ENCODE data around the gene NOVA2. TPM values are rescaled to one million over a fixed set of nuclear protein-coding genes. Genes with fewer than 3 reads are reported as not detected.

NOVA2 gene
- total RNA-seq, 1 donor from 2014 or later = 11.3 TPM

DNA sequence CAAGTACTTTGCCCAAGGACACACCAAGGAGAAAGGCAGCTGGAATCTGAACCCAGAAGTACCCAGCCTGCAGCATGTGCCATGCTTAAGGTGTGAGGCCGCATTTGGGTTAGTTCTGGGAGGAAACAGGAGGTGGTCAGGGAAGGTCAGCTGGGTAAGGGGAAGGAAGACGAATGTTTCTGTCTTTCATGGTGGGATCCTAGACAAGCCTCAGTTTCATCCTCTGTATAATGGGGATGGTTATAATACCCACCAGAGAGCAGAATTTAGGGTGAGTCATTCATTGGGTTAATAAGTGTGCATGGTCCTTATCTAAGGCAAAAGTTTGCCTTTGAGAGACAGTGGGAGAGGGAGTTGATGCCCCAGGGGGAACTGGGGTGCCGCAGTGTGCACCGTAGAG, 25.2 kb upstream of the NOVA2 start:
- no peak overlapping the region for H3K4me3 ChIP-seq
- H3K27ac ChIP-seq = no peak overlapping the region
- no peaks in the 10 kb centered on the region for H3K9me3 ChIP-seq
- peaks cover 0 to 6% of the 10 kb centered on the region in 2 donors for H3K4me1 ChIP-seq
- no peaks in the 10 kb centered on the region for H3K27me3 ChIP-seq
- TF ChIP-seq, protein P1, sequence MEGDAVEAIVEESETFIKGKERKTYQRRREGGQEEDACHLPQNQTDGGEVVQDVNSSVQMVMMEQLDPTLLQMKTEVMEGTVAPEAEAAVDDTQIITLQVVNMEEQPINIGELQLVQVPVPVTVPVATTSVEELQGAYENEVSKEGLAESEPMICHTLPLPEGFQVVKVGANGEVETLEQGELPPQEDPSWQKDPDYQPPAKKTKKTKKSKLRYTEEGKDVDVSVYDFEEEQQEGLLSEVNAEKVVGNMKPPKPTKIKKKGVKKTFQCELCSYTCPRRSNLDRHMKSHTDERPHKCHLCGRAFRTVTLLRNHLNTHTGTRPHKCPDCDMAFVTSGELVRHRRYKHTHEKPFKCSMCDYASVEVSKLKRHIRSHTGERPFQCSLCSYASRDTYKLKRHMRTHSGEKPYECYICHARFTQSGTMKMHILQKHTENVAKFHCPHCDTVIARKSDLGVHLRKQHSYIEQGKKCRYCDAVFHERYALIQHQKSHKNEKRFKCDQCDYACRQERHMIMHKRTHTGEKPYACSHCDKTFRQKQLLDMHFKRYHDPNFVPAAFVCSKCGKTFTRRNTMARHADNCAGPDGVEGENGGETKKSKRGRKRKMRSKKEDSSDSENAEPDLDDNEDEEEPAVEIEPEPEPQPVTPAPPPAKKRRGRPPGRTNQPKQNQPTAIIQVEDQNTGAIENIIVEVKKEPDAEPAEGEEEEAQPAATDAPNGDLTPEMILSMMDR (IDR thresholded peaks at IDR 0.05) = no peak
- DNase-seq (ENCODE audit: low spot score in 2 of 2) = no peak
- H3K36me3 ChIP-seq = peaks cover 0 to 10% of the 10 kb centered on the region in 2 donors
- intact Hi-C loops (cut with DNase I) = loop anchor here (10.0 kb wide), 1 partner anchor 414 kb away; the partner anchor contains the start of gene OPA3

DNA sequence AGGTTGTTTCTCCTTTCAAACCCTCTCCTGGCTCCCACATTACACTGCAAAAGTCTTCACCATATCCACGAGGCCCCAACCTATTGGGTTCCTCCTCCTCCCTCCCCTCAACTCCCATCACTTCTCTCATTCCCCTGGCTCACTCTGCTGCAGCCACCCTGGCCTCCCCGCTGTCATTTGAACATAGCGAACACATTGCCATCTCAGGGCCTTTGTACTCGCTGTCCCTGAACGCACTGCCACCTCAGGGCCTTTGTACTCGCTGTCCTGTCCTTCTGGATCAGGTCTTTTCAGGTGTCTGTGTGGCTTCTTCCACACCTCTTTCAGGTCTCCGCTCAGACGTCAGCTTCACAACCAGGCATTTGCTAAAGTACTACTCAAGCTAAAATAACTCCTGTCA, 23.3 kb upstream of the NOVA2 start:
- Histone ChIP-seq H3K36me3 (peaks cover 0 to 4% of the 10 kb centered on the region in 2 donors), H3K27me3 (no peaks in the 10 kb centered on the region), H3K4me3 (no peak overlapping the region), H3K9me3 (no peaks in the 10 kb centered on the region), H3K27ac (no peak overlapping the region), H3K4me1 (peaks cover 0 to 6% of the 10 kb centered on the region in 2 donors)
- TF ChIP-seq, protein P1 (IDR thresholded peaks at IDR 0.05) = no peak
- no peak for DNase-seq (ENCODE audit: low spot score in 2 of 2)
- intact Hi-C loops (cut with DNase I) = loop anchor here (10.0 kb wide), 1 partner anchor 412 kb away; the partner anchor contains the start of gene OPA3

DNA sequence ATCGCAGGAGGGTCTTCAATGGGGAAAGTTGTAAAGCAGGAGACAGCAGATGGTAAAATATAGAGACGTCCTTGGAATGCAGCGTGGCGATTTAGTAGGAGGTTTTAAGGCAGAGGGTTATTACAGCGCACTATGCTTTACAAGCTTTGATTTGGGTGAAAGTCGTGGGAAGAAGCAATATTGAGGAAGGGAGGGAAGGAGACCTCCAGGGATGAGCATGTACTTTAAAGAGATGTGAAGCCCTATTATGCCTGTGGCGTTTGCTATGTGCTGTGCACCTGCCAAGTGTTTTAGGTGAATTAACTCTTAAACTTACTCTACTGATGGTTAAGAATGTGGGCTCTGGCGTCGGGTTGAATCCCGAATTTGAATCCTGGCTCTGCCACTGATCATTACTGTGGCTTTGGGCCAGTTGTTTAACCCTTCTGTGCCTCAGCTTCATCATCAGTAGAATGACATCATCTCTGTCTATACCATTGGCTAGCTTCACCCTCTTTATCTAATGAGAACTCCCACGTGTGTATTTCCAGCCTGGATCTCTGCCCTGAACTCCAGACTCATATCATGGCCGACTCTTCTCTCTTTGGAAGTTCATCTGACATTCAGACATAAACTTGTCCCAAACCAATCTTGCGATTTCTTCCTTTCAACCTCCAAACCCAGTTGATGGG, 22.2 kb upstream of the NOVA2 start:
- intact Hi-C loops (cut with DNase I) = loop anchor here (1.0 to 10.0 kb wide), 5 partner anchors 20 to 411 kb away; partner anchors contain the start of genes IRF2BP1, MYPOP, OPA3 and SYMPK
- Histone ChIP-seq H3K36me3 (peaks cover 0 to 4% of the 10 kb centered on the region in 2 donors), H3K4me3 (peak overlapping the region; percentile 85 to 91), H3K9me3 (no peaks in the 10 kb centered on the region), H3K27ac (peak overlapping the region; percentile 66 to 69), H3K4me1 (peaks cover 0 to 6% of the 10 kb centered on the region in 2 donors), H3K27me3 (no peaks in the 10 kb centered on the region)
- TF ChIP-seq, protein P1 (IDR thresholded peaks at IDR 0.05) = no peak
- no peak for DNase-seq (ENCODE audit: low spot score in 2 of 2)

DNA sequence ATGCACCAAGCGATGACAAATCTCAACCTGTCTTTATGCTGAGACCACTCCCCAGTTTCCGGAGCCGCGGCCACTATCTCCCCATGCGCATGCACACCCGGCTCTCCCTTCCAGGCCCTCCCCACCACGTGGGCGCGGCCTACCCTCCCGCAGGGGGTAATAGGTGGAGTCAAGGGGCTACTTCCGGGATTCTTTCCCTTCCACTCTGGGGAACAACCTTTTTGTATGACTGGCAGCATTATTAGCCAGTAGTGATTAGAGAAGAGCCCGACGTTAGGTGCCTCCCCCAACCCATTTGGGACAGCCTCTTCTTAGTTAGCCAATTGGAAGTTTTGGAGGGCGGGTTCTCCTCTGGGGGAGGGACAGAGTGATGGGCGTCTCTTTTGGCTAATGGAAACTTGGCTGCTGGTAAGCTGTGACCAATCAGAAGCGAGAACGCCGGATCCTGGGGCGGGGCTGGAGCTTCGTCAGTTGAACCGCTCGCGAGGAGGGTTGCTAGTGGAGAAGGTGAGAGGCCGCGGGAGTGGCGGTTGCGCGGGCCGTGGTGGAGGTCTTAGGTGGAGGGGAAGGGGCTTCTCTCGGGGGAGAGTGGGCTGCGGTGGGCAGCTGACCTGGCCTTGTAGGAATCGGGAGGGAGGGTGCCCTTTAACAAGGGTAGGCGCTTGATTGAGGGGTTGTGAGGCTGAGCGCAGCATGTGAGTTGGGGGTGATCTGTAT, 21.5 kb upstream of the NOVA2 start, which contains the start of gene CCDC61:
TSS of gene CCDC61 (plus strand) at position 470 of the 717 bp plus-strand sequence. CDS start 7,552 bp downstream, outside the sequence.
- no peaks in the 10 kb centered on the region for H3K27me3 ChIP-seq
- peak; percentile 87 to 97 for DNase-seq (ENCODE audit: low spot score in 2 of 2)
- H3K4me1 ChIP-seq = peaks cover 0 to 6% of the 10 kb centered on the region in 2 donors
- H3K27ac ChIP-seq = peak within 1 kb of the TSS; percentile 66 to 69
- H3K4me3 ChIP-seq = peak within 1 kb of the TSS; percentile 85 to 91
- H3K36me3 ChIP-seq = peaks cover 0 to 4% of the 10 kb centered on the region in 2 donors
- intact Hi-C loops (cut with DNase I) = loop anchor here (1.0 to 10.0 kb wide), 5 partner anchors 21 to 410 kb away; partner anchors contain the start of genes IRF2BP1, MYPOP, OPA3 and SYMPK
- no peaks in the 10 kb centered on the region for H3K9me3 ChIP-seq
- TF ChIP-seq, protein P1 (IDR thresholded peaks at IDR 0.05) = no peak

DNA sequence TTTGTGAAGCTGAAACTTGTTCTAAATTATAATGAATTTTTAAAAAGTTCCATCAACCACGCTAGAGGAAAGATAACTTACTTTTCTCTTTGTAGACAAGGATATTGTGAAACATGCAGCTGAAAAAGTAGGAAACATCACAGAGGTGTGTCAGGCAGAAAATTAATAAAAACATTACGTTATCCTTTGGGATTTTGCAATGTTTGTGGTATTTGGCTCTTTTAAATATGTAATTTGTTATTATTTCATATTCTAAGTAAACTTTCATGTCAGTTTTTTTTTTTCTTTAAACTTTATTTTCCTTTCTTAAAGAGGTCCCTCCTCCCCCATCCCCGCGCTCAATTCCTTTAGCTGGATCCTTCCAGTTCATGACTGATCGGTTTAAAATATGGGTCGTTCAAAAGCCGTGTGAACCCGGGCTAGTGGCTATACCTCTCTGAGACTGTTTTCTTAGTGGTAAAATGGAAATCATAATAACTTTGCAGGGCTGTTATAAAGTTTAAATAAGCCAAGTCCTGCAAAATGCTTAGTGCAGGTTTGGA, 20.9 kb upstream of the NOVA2 start:
- H3K9me3 ChIP-seq = no peaks in the 10 kb centered on the region
- peaks cover 0 to 6% of the 10 kb centered on the region in 2 donors for H3K4me1 ChIP-seq
- H3K4me3 ChIP-seq = peak overlapping the region; percentile 42 to 70
- TF ChIP-seq, protein P1 (IDR thresholded peaks at IDR 0.05) = no peak
- H3K27ac ChIP-seq = no peak overlapping the region
- H3K27me3 ChIP-seq = no peaks in the 10 kb centered on the region
- intact Hi-C loops (cut with DNase I) = loop anchor here (2.0 to 10.0 kb wide), 3 partner anchors 92 to 410 kb away; partner anchors contain the start of genes MYPOP, OPA3 and SYMPK
- peaks cover 0 to 4% of the 10 kb centered on the region in 2 donors for H3K36me3 ChIP-seq
- DNase-seq (ENCODE audit: low spot score in 2 of 2) = no peak

All from ascending aorta (tissue), 2 donors.